Measurements from ENCODE around the gene GDF10. TPM values are rescaled to one million over a fixed set of nuclear protein-coding genes. Genes with fewer than 3 reads are reported as not detected.

Gene GDF10
- total RNA-seq, 4 donors from 2014 or later, result 0.29 to 12.6 (median 0.57) TPM

GRCh38 chr10:47262606-47263533 is 37.1 kb upstream of the GDF10 start:
- intact Hi-C loops (cut with DNase I), result no loop called here

DNA sequence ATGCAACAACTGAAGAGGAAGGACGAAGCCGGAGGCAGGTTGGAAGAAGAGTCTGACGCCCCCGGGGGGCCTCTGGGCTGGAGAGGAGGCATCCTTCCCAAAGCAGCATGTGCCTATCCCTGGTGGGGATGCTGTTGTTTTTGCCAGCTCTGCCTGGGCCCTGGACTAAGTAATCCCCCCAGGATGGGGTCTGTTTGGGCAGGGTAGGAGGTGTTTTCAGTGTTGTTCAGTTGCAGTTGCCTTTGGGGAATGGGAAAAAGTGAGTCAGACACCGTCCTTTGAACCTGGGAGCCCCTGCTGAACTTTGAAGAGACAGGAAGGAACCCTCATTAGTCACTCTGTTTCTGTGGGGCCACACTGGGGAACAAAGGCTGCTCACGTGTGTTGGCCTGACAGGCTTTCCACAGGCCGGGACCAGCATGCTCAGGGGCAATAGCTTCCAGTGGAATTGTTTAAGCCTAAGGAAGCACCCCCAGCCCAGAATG is 35.2 kb upstream of the GDF10 start:
- intact Hi-C loops (cut with DNase I), result no loop called here
- no peak overlapping the region for H3K27ac ChIP-seq
- no peak for TF ChIP-seq CTCF (IDR thresholded peaks at IDR 0.05)
- no peak for TF ChIP-seq POLR2A (IDR thresholded peaks at IDR 0.05)
- DNase-seq, result no peak
- no peaks in the 10 kb centered on the region for H3K9me3 ChIP-seq
- 69 to 76% methylated on average over 5 to 7 of the region's 7 CpGs for WGBS, 2 donors
- H3K4me1 ChIP-seq, result no peaks in the 10 kb centered on the region
- peaks cover 0 to 28% (median 0%) of the 10 kb centered on the region in 4 donors for H3K27me3 ChIP-seq
- no peaks in the 10 kb centered on the region for H3K36me3 ChIP-seq
- no peak overlapping the region for H3K4me3 ChIP-seq

More at GRCh38 chr10:47262606-47263533, 37.1 kb upstream of the GDF10 start:
- TF ChIP-seq POLR2A (IDR thresholded peaks at IDR 0.05) (no peak), CTCF (IDR thresholded peaks at IDR 0.05) (no peak)
- 63 to 70% methylated on average over 5 of the region's 5 CpGs for WGBS, 2 donors
- Histone ChIP-seq H3K9me3 (no peaks in the 10 kb centered on the region), H3K27me3 (peaks cover 0 to 30% (median 0%) of the 10 kb centered on the region in 4 donors), H3K4me1 (no peaks in the 10 kb centered on the region), H3K27ac (no peak overlapping the region), H3K4me3 (no peak overlapping the region), H3K36me3 (no peaks in the 10 kb centered on the region)
- no peak for DNase-seq

- H3K9me3 ChIP-seq, result no peaks in the 10 kb centered on the region
- intact Hi-C loops (cut with DNase I), result no loop called here
- no peak overlapping the region for H3K4me3 ChIP-seq
Observed at GRCh38 chr10:47266602-47267001, 33.4 kb upstream of the GDF10 start.

DNA sequence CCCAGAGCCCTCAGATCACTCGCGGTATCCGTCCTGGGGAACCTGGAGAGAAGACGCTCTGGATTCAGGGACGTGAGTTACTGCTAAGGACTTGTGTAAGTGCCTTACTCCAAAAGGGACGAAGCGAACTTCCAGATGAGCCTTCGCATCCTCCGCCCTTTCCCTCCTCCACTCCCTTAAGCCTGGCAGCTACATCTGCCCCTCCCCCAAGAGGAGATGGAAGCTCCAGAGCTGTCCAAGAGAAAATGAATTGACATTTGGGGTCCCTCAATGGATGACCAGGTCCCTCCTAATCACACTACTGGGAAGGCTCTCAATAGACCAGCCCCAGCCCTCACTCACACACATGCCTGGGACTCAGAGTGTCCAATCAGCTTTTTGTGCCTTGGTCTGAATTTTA is 31.3 kb upstream of the GDF10 start:
- no peaks in the 10 kb centered on the region for H3K4me1 ChIP-seq
- H3K36me3 ChIP-seq, result no peaks in the 10 kb centered on the region
- peaks cover 0 to 22% (median 0%) of the 10 kb centered on the region in 4 donors for H3K27me3 ChIP-seq
- no peak overlapping the region for H3K4me3 ChIP-seq
- intact Hi-C loops (cut with DNase I), result no loop called here
- WGBS, 2 donors, result 91 to 94% methylated on average over 9 of the region's 9 CpGs
- TF ChIP-seq CTCF (IDR thresholded peaks at IDR 0.05), result no peak
- no peak for TF ChIP-seq POLR2A (IDR thresholded peaks at IDR 0.05)
- H3K9me3 ChIP-seq, result peaks cover 0 to 11% (median 8%) of the 10 kb centered on the region in 3 donors
- no peak for DNase-seq
- H3K27ac ChIP-seq, result no peak overlapping the region

More at GRCh38 chr10:47266602-47267001, 33.4 kb upstream of the GDF10 start:
- no peak for DNase-seq
- H3K27me3 ChIP-seq, result peaks cover 0 to 25% (median 0%) of the 10 kb centered on the region in 4 donors
- H3K27ac ChIP-seq, result no peak overlapping the region
- WGBS, 2 donors, result 80 to 90% methylated on average over 5 of the region's 5 CpGs
- no peak for TF ChIP-seq POLR2A (IDR thresholded peaks at IDR 0.05)
- TF ChIP-seq CTCF (IDR thresholded peaks at IDR 0.05), result no peak
- no peaks in the 10 kb centered on the region for H3K4me1 ChIP-seq
- H3K36me3 ChIP-seq, result no peaks in the 10 kb centered on the region

GRCh38 chr10:47269294-47269693 is 30.7 kb upstream of the GDF10 start:
- Histone ChIP-seq H3K9me3 (peaks cover 0 to 15% (median 8%) of the 10 kb centered on the region in 3 donors), H3K36me3 (no peaks in the 10 kb centered on the region), H3K4me1 (no peaks in the 10 kb centered on the region), H3K4me3 (no peak overlapping the region), H3K27me3 (peaks cover 0 to 18% (median 0%) of the 10 kb centered on the region in 4 donors), H3K27ac (no peak overlapping the region)
- intact Hi-C loops (cut with DNase I), result no loop called here
- WGBS, 2 donors, result 56 to 59% methylated on average over 5 of the region's 5 CpGs
- TF ChIP-seq POLR2A (IDR thresholded peaks at IDR 0.05), result no peak
- no peak for TF ChIP-seq CTCF (IDR thresholded peaks at IDR 0.05)
- DNase-seq, result no peak

Measured in esophagus squamous epithelium (tissue), 5 donors.